Adrenal gland (tissue), 12 donors: Measurements from ENCODE around the gene HASPIN. TPM values are rescaled to one million over a fixed set of nuclear protein-coding genes. Genes with fewer than 3 reads are reported as not detected.
"Not testable (repeated sequence)": the region's sequence is repeated elsewhere in the genome, so short reads cannot be mapped to it uniquely, and the experiment has no call there.

Source experiments
- DNase-seq, 7 donors: peaks; one replicate each; pipeline ENCODE4 v3.0.0-alpha.2; 2019 to 2020
- H3K27ac ChIP-seq, 5 donors: fragments of 200-600 bp; sonication (generic) in 4 of 5; 1 replicate in 3 of 5; 2 replicates in 2 of 5; pipeline versions ENCODE4 v1.5.1 to v1.8.0; 2016 to 2020; ENCODE audit warnings: mild to moderate bottlenecking in 1 of 5
- H3K27me3 ChIP-seq: fragments of 200-600 bp; 2 replicates; pipeline ENCODE4 v1.8.0; 2021
- H3K36me3 ChIP-seq, 2 donors: fragments of 200-600 bp; replicated peaks in 1 of 2; 1 replicate in 1 of 2; 2 replicates in 1 of 2; pipeline versions ENCODE4 v1.5.1 to v1.8.0; 2018 to 2022
- H3K4me1 ChIP-seq, 2 donors: fragments of 200-600 bp; replicated peaks in 1 of 2; 1 replicate in 1 of 2; 2 replicates in 1 of 2; pipeline versions ENCODE4 v1.5.1 to v1.8.0; 2018 to 2021
- H3K4me3 ChIP-seq, 4 donors: fragments of 200-600 bp; sonication (generic) in 3 of 4; one replicate each; pipeline ENCODE4 v1.5.1; 2016 to 2018
- H3K9me3 ChIP-seq, 3 donors: fragments of 200-600 bp; sonication (generic) in 1 of 3; replicated peaks in 1 of 3; 1 replicate in 2 of 3; 2 replicates in 1 of 3; pipeline versions ENCODE4 v1.5.1 to v1.8.0; 2016 to 2021
- POLR2A ChIP-seq, 2 donors: fragments of 450-650 bp; IDR thresholded peaks; one replicate each; pipeline ENCODE4 v1.6.1; 2017; ENCODE audit warnings: antibody characterized with exemption in 2 of 2, mild to moderate bottlenecking in 2 of 2, moderate library complexity in 1 of 2
- WGBS, 4 donors: extraction: QIAGEN DNeasy Blood & Tissue Kit in 2 of 4; methylation state at CpG; one replicate each; pipeline versions ENCODE4 v1.1.5 to v1.1.7; 2013 to 2017; 5-methylcytosine and 5-hydroxymethylcytosine counted together
- intact Hi-C, 2 donors: fragments of 100-400 bp; cut with DNase I; formaldehyde crosslinking; loops; one replicate each; pipeline versions ENCODE4 v1.14.1 to v1.15.0; 2022 to 2023
- polyA plus RNA-seq, 3 donors: library from polyadenylated mRNA; stranded (reverse); fragments of 200-250 nt in 2 of 3; fragments of 350-450 nt in 1 of 3; fragmentation: Illumina TruSeq in 1 of 3; extraction: RNeasy Lipid Tissue Mini Kit (QIAGEN cat#74804) in 1 of 3; gene quantifications; one replicate each; pipeline ENCODE4 v1.2.3, GENCODE V29; 2013 to 2014
- total RNA-seq, 9 donors: library from RNA; depleted of rRNA in 4 of 9; stranded (reverse); fragments of >200 nt in 4 of 9; fragments of 120-200 nt in 1 of 9; fragmentation: NEBNext Ultra II Directional in 1 of 9; extraction: Animal tissue kit (Norgen Biotek cat#: 25700) in 1 of 9; gene quantifications; one replicate each; pipeline versions ENCODE4 v1.1.0 to v1.2.4, GENCODE V29; 2013 to 2023
- TF ChIP-seq, protein P1 (sequence below), 6 experiments: fragments of 450-650 bp in 4 of 6; fragments of 200-600 bp in 2 of 6; sonication (generic) in 1 of 6; IDR thresholded peaks; 1 replicate in 5 of 6; 2 replicates in 1 of 6; pipeline versions ENCODE4 v1.5.1 to v1.8.0; 2016 to 2021; ENCODE audit warnings: antibody characterized with exemption in 6 of 6, mild to moderate bottlenecking in 2 of 6, moderate library complexity in 1 of 6
- donor health status: healthy with polysubstance abuse.
- donor health status: Bipolar disorder and iron deficiency.
- donor health status: DM: yes; HTN: yes; CAD: no.
- donor health status: DM: no; HTN: no; CAD: no.
- donor health status: DM: no; HTN: no; CAD: no.
- donor health status: DM: yes; HTN: yes; CAD: no.

Gene HASPIN
- total and polyA plus RNA-seq, 12 donors: 0.07 to 1.4 (median 0.39) TPM

- DNase-seq: no peak
- Histone ChIP-seq H3K4me3 (peak overlapping the region in 3 of 4 donors; percentile 52 to 89 (median 67)), H3K36me3 (peaks cover 0 to 9% of the 10 kb centered on the region in 2 donors), H3K27me3 (no peaks in the 10 kb centered on the region), H3K4me1 (peaks cover 27 to 46% of the 10 kb centered on the region in 2 donors), H3K9me3 (no peaks in the 10 kb centered on the region), H3K27ac (peak overlapping the region in 4 of 5 donors; percentile 75 to 95 (median 84))
- TF ChIP-seq, protein P1, sequence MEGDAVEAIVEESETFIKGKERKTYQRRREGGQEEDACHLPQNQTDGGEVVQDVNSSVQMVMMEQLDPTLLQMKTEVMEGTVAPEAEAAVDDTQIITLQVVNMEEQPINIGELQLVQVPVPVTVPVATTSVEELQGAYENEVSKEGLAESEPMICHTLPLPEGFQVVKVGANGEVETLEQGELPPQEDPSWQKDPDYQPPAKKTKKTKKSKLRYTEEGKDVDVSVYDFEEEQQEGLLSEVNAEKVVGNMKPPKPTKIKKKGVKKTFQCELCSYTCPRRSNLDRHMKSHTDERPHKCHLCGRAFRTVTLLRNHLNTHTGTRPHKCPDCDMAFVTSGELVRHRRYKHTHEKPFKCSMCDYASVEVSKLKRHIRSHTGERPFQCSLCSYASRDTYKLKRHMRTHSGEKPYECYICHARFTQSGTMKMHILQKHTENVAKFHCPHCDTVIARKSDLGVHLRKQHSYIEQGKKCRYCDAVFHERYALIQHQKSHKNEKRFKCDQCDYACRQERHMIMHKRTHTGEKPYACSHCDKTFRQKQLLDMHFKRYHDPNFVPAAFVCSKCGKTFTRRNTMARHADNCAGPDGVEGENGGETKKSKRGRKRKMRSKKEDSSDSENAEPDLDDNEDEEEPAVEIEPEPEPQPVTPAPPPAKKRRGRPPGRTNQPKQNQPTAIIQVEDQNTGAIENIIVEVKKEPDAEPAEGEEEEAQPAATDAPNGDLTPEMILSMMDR (IDR thresholded peaks at IDR 0.05): no peak
- TF ChIP-seq POLR2A (IDR thresholded peaks at IDR 0.05): peak in 1 of 2 donors; percentile 7
- intact Hi-C loops: no loop called here
- WGBS, 4 donors: 21 to 29% (median 23%) methylated on average over 6 of the region's 6 CpGs
These were observed 987 bp upstream of the HASPIN start for GRCh38 chr17:3722716-3723115.

DNA sequence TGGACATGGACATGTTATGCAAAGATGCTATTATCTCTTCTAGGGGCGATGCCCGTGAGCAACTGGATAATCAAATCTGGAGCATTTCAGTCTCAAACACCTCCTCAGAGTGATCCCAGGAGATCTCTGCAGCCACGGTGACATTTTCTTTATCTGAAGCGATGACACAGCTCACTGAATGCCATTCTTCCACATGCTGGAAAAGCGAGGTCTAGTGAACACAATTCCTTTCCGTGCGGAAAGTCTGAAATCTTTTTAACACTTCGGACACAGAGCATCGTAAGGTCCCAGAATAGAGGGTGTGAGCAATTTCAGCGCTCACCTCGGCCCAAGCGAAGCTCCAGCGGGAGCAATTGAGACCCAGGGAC is 531 bp upstream of the HASPIN start:
- Histone ChIP-seq H3K27ac (peak overlapping the region; percentile 74 to 95 (median 82)), H3K9me3 (no peaks in the 10 kb centered on the region), H3K36me3 (peaks cover 0 to 5% of the 10 kb centered on the region in 2 donors), H3K4me1 (peaks cover 27 to 46% of the 10 kb centered on the region in 2 donors), H3K27me3 (no peaks in the 10 kb centered on the region), H3K4me3 (peak overlapping the region; percentile 37 to 89 (median 60))
- TF ChIP-seq, protein P1 (IDR thresholded peaks at IDR 0.05): no peak
- TF ChIP-seq POLR2A (IDR thresholded peaks at IDR 0.05): no peak
- intact Hi-C loops: no loop called here
- no peak for DNase-seq
- WGBS, 4 donors: 2 to 3% (median 2%) methylated on average over 9 to 13 of the region's 13 CpGs

- intact Hi-C loops: no loop called here
- WGBS, 4 donors: 20 to 30% (median 22%) methylated on average over 13 to 27 of the region's 27 CpGs
These were observed 825 bp downstream of the HASPIN start for GRCh38 chr17:3724378-3725077.

DNA sequence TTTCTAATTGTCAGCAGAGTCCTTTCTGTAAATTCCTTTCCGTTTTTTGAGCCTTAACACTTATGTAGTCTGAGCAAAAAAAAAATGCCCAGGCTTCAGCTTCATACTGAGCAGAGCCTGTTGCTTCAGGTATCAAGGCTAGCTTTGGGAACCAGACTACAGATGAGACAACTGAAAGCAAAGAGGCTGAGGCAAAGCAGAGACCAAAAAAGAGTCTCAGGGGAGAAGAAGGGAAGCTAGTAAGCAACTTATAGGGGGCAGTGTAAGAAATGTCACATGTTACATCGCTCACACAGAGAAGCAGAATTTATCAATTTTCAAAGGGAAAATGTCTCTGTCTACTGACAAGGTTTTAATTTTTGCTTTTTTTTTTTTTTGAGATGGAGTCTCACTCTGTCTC is 3.3 kb downstream of the HASPIN start:
- TF ChIP-seq POLR2A (IDR thresholded peaks at IDR 0.05): no peak
- TF ChIP-seq, protein P1 (IDR thresholded peaks at IDR 0.05): no peak
- intact Hi-C loops: no loop called here
- 35 to 63% (median 42%) methylated on average over 2 of the region's 2 CpGs for WGBS, 4 donors
- no peak overlapping the region for H3K27ac ChIP-seq
- H3K4me1 ChIP-seq: peaks cover 9 to 18% of the 10 kb centered on the region in 2 donors
- H3K9me3 ChIP-seq: no peaks in the 10 kb centered on the region
- H3K36me3 ChIP-seq: no peaks in the 10 kb centered on the region
- H3K4me3 ChIP-seq: no peak overlapping the region
- H3K27me3 ChIP-seq: no peaks in the 10 kb centered on the region
- no peak for DNase-seq

More at GRCh38 chr17:3724378-3725077, 825 bp downstream of the HASPIN start:
- no peak for TF ChIP-seq POLR2A (IDR thresholded peaks at IDR 0.05)
- TF ChIP-seq, protein P1 (IDR thresholded peaks at IDR 0.05): no peak
- no peak overlapping the region for H3K27ac ChIP-seq
- H3K4me3 ChIP-seq: peak overlapping the region in 2 of 4 donors; percentile 52 to 89
- no peaks in the 10 kb centered on the region for H3K9me3 ChIP-seq
- H3K27me3 ChIP-seq: no peaks in the 10 kb centered on the region
- H3K36me3 ChIP-seq: no peaks in the 10 kb centered on the region
- DNase-seq: peak in 1 of 7 donors; percentile 26
- peaks cover 23 to 33% of the 10 kb centered on the region in 2 donors for H3K4me1 ChIP-seq

- DNase-seq, H3K36me3 ChIP-seq, intact Hi-C loops, H3K9me3 ChIP-seq, H3K27me3 ChIP-seq, H3K27ac ChIP-seq, H3K4me1 ChIP-seq, H3K4me3 ChIP-seq: not testable (repeated sequence)
- 85 to 100% (median 98%) methylated on average over 3 of the region's 3 CpGs for WGBS, 4 donors
These were observed 4.4 kb downstream of the HASPIN start for GRCh38 chr17:3728099-3728498.
